GM12878 (cell line): ENCODE measurements around the gene MRPL38. TPM values are rescaled to one million over a fixed set of nuclear protein-coding genes. Genes with fewer than 3 reads are reported as not detected.

Source experiments
- ASH2L ChIP-seq: fragments of 300-600, 200-600 bp; sonication (generic); IDR thresholded peaks from 2 replicates; pipeline ENCODE4 v1.6.1; 2017; ENCODE audit warnings: low read depth, mild to moderate bottlenecking, borderline replicate concordance
- CREB1 ChIP-seq: IDR thresholded peaks from 2 replicates; pipeline ENCODE4 v1.6.1; 2012; ENCODE audit warnings: low read depth, mild to moderate bottlenecking, inconsistent platforms
- HDAC6 ChIP-seq: fragments of 200-600 bp; sonication (generic); IDR thresholded peaks from one replicate; pipeline ENCODE4 v1.8.0; 2017; ENCODE audit warnings: antibody characterized with exemption; ENCODE audit not compliant: unreplicated experiment
- LARP7 ChIP-seq: fragments of 450-650 bp; IDR thresholded peaks from 2 replicates; pipeline ENCODE4 v1.6.1; 2017; ENCODE audit warnings: mild to moderate bottlenecking
- MTA3 ChIP-seq: IDR thresholded peaks from 2 replicates; pipeline ENCODE4 v1.6.1; 2012; ENCODE audit warnings: low read length, inconsistent platforms, borderline replicate concordance
- MYB ChIP-seq: fragments of 150-350 bp; IDR thresholded peaks from 2 replicates; pipeline ENCODE4 v1.6.1; 2014; ENCODE audit warnings: mild to moderate bottlenecking, low read depth, low read length, borderline replicate concordance
- NFXL1 ChIP-seq: fragments of 450-650 bp; IDR thresholded peaks from 2 replicates; pipeline ENCODE4 v1.6.1; 2017; ENCODE audit warnings: antibody characterized with exemption, mild to moderate bottlenecking, borderline replicate concordance
- NFYA ChIP-seq: IDR thresholded peaks from 2 replicates; pipeline ENCODE4 v1.6.1; 2011; ENCODE audit warnings: low read depth, mild to moderate bottlenecking, low read length, improper control_type of control experiment, borderline replicate concordance
- NR2C1 ChIP-seq: fragments of 450-650 bp; IDR thresholded peaks from 2 replicates; pipeline ENCODE4 v1.6.1; 2017; ENCODE audit warnings: antibody characterized with exemption, mild to moderate bottlenecking, moderate library complexity
- POLR2AphosphoS5 ChIP-seq: IDR thresholded peaks from 2 replicates; pipeline ENCODE4 v1.6.1; 2011; ENCODE audit warnings: mild to moderate bottlenecking, low read length, inconsistent platforms
- RFX5 ChIP-seq: IDR thresholded peaks from 2 replicates; pipeline ENCODE4 v1.6.1; 2011; ENCODE audit warnings: low read depth, low read length, improper control_type of control experiment
- SREBF1 ChIP-seq: IDR thresholded peaks from 2 replicates; pipeline ENCODE4 v1.6.1; 2012; ENCODE audit warnings: mild to moderate bottlenecking, low read length
- TCF7 ChIP-seq: IDR thresholded peaks from 2 replicates; pipeline ENCODE4 v1.6.1; 2014; ENCODE audit warnings: antibody characterized with exemption, borderline replicate concordance
- polyA plus RNA-seq, 11 experiments: library from polyadenylated mRNA; depleted of rRNA in 4 of 11; unstranded in 6 of 11; stranded (reverse) in 5 of 11; fragments of >200 nt; fragmentation: Nextera tagmentation in 4 of 11; fragmentation: Illumina TruSeq in 1 of 11; extraction: Ambion mirVana in 4 of 11; extraction: Trizol in 1 of 11; gene quantifications; 1 replicate in 1 of 11; 2 replicates in 10 of 11; pipeline versions ENCODE4 v1.2.1 to v1.2.3, GENCODE V29; 2011 to 2016; ENCODE audit warnings: inconsistent platforms in 2 of 11, missing spikeins in 2 of 11, low read depth in 1 of 11
- total RNA-seq, 4 experiments: library from RNA; depleted of rRNA in 3 of 4; stranded (reverse); fragments of >200 nt in 3 of 4; fragmentation: Illumina TruSeq in 1 of 4; extraction: Trizol in 1 of 4; gene quantifications; 2 replicates each; pipeline versions ENCODE4 v1.2.1 to v1.2.3, GENCODE V29; 2013 to 2021
- TF ChIP-seq, protein P1 (sequence below): fragments of 450-650 bp; conservative IDR thresholded peaks from 2 replicates; pipeline ENCODE4 v1.6.1; 2017; ENCODE audit warnings: mild to moderate bottlenecking, moderate library complexity
- TF ChIP-seq, protein P2 (sequence below): fragments of 450-650 bp; IDR thresholded peaks from 2 replicates; pipeline ENCODE4 v1.6.1; 2016; ENCODE audit warnings: mild to moderate bottlenecking
- TF ChIP-seq, protein P3 (sequence below), 3 experiments: IDR thresholded peaks in 2 of 3; conservative IDR thresholded peaks in 1 of 3; 2 replicates each; pipeline ENCODE4 v1.5.1; 2011; ENCODE audit warnings: low read depth in 3 of 3, low read length in 3 of 3, mild to moderate bottlenecking in 3 of 3, control low read depth in 2 of 3, moderate library complexity in 2 of 3, inconsistent platforms in 1 of 3, mixed read lengths in 1 of 3; ENCODE audit not compliant: control insufficient read depth in 2 of 3, insufficient read depth in 1 of 3; ENCODE audit errors: extremely low read depth in 1 of 3
- TF ChIP-seq, protein P4 (sequence below): fragments of 450-650 bp; IDR thresholded peaks from 2 replicates; pipeline ENCODE4 v1.6.1; 2017; ENCODE audit warnings: mild to moderate bottlenecking, moderate library complexity
- TF ChIP-seq, protein P5 (sequence below): fragments of 450-650 bp; IDR thresholded peaks from 2 replicates; pipeline ENCODE4 v1.6.1; 2018; ENCODE audit warnings: borderline replicate concordance, mild to moderate bottlenecking; ENCODE audit not compliant: partially characterized antibody

MRPL38 gene
- total and polyA plus RNA-seq, 10 of the 15 experiments (the other 5 are each of a cell fraction or from before 2014, with no cell fraction given): 6.6 to 205 (median 53.1) TPM

DNA sequence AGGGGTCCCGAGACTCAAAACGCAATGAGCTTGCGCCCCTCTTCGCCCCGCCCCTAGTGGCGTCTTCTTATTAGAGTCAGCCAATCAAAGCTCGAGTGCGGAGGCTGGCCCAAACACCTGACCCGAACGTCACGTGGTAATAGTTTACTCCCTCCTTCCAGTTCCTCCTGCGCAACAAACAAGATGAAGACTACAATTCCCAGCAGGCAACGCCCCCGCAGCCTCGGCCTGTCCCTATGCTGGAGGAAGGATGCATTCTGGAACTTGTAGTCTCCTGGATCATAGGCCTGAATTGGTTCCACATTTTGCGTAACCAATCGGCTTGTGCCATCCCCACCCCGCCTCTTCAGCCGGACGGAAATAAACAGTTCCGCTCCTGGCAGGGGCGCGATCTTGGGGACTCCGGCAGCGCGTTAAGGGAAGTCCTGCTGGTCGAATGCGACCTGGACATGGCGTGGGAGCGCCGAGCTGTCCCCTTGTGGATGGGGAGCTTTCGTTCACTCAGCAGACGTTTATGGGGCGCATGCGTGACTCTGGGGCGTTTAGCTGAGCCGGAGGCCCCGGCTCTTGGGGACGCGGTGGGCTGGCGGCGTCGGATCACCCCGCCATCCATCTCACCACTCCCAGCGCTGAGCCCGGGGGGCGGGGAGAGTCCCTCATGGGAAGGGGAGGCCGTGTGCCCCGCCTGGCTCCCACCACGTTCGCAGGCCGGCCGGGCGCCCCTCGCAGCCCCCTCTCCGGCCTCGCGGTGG lies 49.2 kb downstream of the MRPL38 start, which contains the start of gene WBP2 (continued):
- TF ChIP-seq, protein P1, sequence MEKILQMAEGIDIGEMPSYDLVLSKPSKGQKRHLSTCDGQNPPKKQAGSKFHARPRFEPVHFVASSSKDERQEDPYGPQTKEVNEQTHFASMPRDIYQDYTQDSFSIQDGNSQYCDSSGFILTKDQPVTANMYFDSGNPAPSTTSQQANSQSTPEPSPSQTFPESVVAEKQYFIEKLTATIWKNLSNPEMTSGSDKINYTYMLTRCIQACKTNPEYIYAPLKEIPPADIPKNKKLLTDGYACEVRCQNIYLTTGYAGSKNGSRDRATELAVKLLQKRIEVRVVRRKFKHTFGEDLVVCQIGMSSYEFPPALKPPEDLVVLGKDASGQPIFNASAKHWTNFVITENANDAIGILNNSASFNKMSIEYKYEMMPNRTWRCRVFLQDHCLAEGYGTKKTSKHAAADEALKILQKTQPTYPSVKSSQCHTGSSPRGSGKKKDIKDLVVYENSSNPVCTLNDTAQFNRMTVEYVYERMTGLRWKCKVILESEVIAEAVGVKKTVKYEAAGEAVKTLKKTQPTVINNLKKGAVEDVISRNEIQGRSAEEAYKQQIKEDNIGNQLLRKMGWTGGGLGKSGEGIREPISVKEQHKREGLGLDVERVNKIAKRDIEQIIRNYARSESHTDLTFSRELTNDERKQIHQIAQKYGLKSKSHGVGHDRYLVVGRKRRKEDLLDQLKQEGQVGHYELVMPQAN: peak; percentile 88
- TF ChIP-seq, protein P2, sequence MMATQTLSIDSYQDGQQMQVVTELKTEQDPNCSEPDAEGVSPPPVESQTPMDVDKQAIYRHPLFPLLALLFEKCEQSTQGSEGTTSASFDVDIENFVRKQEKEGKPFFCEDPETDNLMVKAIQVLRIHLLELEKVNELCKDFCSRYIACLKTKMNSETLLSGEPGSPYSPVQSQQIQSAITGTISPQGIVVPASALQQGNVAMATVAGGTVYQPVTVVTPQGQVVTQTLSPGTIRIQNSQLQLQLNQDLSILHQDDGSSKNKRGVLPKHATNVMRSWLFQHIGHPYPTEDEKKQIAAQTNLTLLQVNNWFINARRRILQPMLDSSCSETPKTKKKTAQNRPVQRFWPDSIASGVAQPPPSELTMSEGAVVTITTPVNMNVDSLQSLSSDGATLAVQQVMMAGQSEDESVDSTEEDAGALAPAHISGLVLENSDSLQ: peak; percentile 66; the same call in 1 of the 2 replicates
- no peak for TF ChIP-seq NFXL1
- no peak for TF ChIP-seq NFYA
- TF ChIP-seq, protein P3, sequence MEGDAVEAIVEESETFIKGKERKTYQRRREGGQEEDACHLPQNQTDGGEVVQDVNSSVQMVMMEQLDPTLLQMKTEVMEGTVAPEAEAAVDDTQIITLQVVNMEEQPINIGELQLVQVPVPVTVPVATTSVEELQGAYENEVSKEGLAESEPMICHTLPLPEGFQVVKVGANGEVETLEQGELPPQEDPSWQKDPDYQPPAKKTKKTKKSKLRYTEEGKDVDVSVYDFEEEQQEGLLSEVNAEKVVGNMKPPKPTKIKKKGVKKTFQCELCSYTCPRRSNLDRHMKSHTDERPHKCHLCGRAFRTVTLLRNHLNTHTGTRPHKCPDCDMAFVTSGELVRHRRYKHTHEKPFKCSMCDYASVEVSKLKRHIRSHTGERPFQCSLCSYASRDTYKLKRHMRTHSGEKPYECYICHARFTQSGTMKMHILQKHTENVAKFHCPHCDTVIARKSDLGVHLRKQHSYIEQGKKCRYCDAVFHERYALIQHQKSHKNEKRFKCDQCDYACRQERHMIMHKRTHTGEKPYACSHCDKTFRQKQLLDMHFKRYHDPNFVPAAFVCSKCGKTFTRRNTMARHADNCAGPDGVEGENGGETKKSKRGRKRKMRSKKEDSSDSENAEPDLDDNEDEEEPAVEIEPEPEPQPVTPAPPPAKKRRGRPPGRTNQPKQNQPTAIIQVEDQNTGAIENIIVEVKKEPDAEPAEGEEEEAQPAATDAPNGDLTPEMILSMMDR (IDR thresholded peaks at IDR 0.05 in 2 of 3, conservative IDR thresholded peaks at IDR 0.05 in 1 of 3; ENCODE audit: control insufficient read depth in 2 of 3, extremely low read depth in 1 of 3, insufficient read depth in 1 of 3, low read depth in 3 of 3, low read length in 3 of 3): peak in 1 of 3 experiments; percentile 53; a peak in 2 of 6 replicates
- no peak for TF ChIP-seq MTA3
- TF ChIP-seq, protein P4, sequence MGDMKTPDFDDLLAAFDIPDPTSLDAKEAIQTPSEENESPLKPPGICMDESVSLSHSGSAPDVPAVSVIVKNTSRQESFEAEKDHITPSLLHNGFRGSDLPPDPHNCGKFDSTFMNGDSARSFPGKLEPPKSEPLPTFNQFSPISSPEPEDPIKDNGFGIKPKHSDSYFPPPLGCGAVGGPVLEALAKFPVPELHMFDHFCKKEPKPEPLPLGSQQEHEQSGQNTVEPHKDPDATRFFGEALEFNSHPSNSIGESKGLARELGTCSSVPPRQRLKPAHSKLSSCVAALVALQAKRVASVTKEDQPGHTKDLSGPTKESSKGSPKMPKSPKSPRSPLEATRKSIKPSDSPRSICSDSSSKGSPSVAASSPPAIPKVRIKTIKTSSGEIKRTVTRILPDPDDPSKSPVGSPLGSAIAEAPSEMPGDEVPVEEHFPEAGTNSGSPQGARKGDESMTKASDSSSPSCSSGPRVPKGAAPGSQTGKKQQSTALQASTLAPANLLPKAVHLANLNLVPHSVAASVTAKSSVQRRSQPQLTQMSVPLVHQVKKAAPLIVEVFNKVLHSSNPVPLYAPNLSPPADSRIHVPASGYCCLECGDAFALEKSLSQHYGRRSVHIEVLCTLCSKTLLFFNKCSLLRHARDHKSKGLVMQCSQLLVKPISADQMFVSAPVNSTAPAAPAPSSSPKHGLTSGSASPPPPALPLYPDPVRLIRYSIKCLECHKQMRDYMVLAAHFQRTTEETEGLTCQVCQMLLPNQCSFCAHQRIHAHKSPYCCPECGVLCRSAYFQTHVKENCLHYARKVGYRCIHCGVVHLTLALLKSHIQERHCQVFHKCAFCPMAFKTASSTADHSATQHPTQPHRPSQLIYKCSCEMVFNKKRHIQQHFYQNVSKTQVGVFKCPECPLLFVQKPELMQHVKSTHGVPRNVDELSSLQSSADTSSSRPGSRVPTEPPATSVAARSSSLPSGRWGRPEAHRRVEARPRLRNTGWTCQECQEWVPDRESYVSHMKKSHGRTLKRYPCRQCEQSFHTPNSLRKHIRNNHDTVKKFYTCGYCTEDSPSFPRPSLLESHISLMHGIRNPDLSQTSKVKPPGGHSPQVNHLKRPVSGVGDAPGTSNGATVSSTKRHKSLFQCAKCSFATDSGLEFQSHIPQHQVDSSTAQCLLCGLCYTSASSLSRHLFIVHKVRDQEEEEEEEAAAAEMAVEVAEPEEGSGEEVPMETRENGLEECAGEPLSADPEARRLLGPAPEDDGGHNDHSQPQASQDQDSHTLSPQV: no peak
- no peak for TF ChIP-seq MYB
- peak; percentile 97 for TF ChIP-seq POLR2AphosphoS5
- TF ChIP-seq HDAC6: no peak
- TF ChIP-seq SREBF1: peak; percentile 79
- TF ChIP-seq NR2C1: no peak; the same call in 1 of the 2 replicates
- TF ChIP-seq, protein P5, sequence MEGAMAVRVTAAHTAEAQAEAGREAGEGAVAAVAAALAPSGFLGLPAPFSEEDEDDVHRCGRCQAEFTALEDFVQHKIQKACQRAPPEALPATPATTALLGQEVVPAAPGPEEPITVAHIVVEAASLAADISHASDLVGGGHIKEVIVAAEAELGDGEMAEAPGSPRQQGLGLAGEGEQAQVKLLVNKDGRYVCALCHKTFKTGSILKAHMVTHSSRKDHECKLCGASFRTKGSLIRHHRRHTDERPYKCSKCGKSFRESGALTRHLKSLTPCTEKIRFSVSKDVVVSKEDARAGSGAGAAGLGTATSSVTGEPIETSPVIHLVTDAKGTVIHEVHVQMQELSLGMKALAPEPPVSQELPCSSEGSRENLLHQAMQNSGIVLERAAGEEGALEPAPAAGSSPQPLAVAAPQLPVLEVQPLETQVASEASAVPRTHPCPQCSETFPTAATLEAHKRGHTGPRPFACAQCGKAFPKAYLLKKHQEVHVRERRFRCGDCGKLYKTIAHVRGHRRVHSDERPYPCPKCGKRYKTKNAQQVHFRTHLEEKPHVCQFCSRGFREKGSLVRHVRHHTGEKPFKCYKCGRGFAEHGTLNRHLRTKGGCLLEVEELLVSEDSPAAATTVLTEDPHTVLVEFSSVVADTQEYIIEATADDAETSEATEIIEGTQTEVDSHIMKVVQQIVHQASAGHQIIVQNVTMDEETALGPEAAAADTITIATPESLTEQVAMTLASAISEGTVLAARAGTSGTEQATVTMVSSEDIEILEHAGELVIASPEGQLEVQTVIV: peak; percentile 34
- TF ChIP-seq LARP7: peak; percentile 97
- TF ChIP-seq ASH2L: no peak
- TF ChIP-seq CREB1: peak; percentile 82
- 0 out of 2 replicates have a peak, but pooled peaks have one; percentile 5 for TF ChIP-seq RFX5
- TF ChIP-seq TCF7: no peak
